Chondrocyte (in vitro differentiated cells): ENCODE measurements around the gene WDR48. TPM values are rescaled to one million over a fixed set of nuclear protein-coding genes. Genes with fewer than 3 reads are reported as not detected.

Source experiments
- DNase-seq: peaks from one replicate; pipeline ENCODE4 v3.0.0; 2021; ENCODE audit warnings: mixed read lengths, low spot score
- H3K27ac Mint-ChIP-seq: one replicate; pipeline ENCODE4 v1.8.0; 2021; ENCODE audit warnings: mild to moderate bottlenecking, moderate library complexity, mixed read lengths; ENCODE audit not compliant: unreplicated experiment
- H3K27me3 Mint-ChIP-seq: 2 replicates; pipeline ENCODE4 v1.8.0; 2021; ENCODE audit warnings: low read depth, mixed read lengths
- H3K36me3 Mint-ChIP-seq: 2 replicates; pipeline ENCODE4 v1.8.0; 2021; ENCODE audit warnings: low read depth, mixed read lengths
- H3K4me1 Mint-ChIP-seq: 2 replicates; pipeline ENCODE4 v1.8.0; 2021; ENCODE audit warnings: low read depth, mild to moderate bottlenecking, mixed read lengths
- H3K4me3 Mint-ChIP-seq: one replicate; pipeline ENCODE4 v1.8.0; 2021; ENCODE audit warnings: mild to moderate bottlenecking, moderate library complexity, mixed read lengths; ENCODE audit not compliant: unreplicated experiment
- H3K9me3 Mint-ChIP-seq: 2 replicates; pipeline ENCODE4 v1.8.0; 2021; ENCODE audit warnings: low read depth, mixed read lengths
- CTCF ChIP-seq: fragments of 200-600 bp; sonication (generic); IDR thresholded peaks from 2 replicates; pipeline ENCODE4 v1.5.0; 2021; ENCODE audit warnings: antibody characterized with exemption, mild to moderate bottlenecking, moderate library complexity
- total RNA-seq: library from RNA; stranded (reverse); gene quantifications from 3 replicates; pipeline ENCODE4 v1.2.1, GENCODE V29; 2021

WDR48 gene
- total RNA-seq, 1 donor from 2014 or later: 31.8 TPM

- no peak overlapping the region for H3K4me3 Mint-ChIP-seq
- H3K27me3 Mint-ChIP-seq: peaks cover 27% of the 10 kb centered on the region
- no peaks in the 10 kb centered on the region for H3K9me3 Mint-ChIP-seq
- DNase-seq: no peak
- no peaks in the 10 kb centered on the region for H3K4me1 Mint-ChIP-seq
- no peak for TF ChIP-seq CTCF
- H3K27ac Mint-ChIP-seq: no peak overlapping the region
- no peaks in the 10 kb centered on the region for H3K36me3 Mint-ChIP-seq
Measured at GRCh38 chr3:39015418-39015817, 36.4 kb upstream of the WDR48 start.

GRCh38 chr3:39019299-39019698 lies 32.5 kb upstream of the WDR48 start:
- Mint-ChIP-seq H3K36me3 (no peaks in the 10 kb centered on the region), H3K4me1 (no peaks in the 10 kb centered on the region), H3K27ac (no peak overlapping the region), H3K27me3 (peaks cover 34% of the 10 kb centered on the region), H3K9me3 (no peaks in the 10 kb centered on the region), H3K4me3 (no peak overlapping the region)
- DNase-seq: no peak
- no peak for TF ChIP-seq CTCF

- Mint-ChIP-seq H3K27me3 (peaks cover 35% of the 10 kb centered on the region), H3K27ac (no peak overlapping the region), H3K4me1 (no peaks in the 10 kb centered on the region), H3K36me3 (no peaks in the 10 kb centered on the region), H3K9me3 (no peaks in the 10 kb centered on the region), H3K4me3 (no peak overlapping the region)
- no peak for DNase-seq
- no peak for TF ChIP-seq CTCF
Measured at GRCh38 chr3:39021029-39021428, 30.8 kb upstream of the WDR48 start.

GRCh38 chr3:39021465-39022285 lies 30.1 kb upstream of the WDR48 start:
- Mint-ChIP-seq H3K27ac (no peak overlapping the region), H3K27me3 (peaks cover 37% of the 10 kb centered on the region), H3K4me1 (no peaks in the 10 kb centered on the region), H3K4me3 (no peak overlapping the region), H3K36me3 (no peaks in the 10 kb centered on the region), H3K9me3 (no peaks in the 10 kb centered on the region)
- TF ChIP-seq CTCF: no peak
- DNase-seq: no peak

GRCh38 chr3:39022286-39022630 lies 29.6 kb upstream of the WDR48 start:
- Mint-ChIP-seq H3K36me3 (no peaks in the 10 kb centered on the region), H3K27ac (no peak overlapping the region), H3K4me3 (no peak overlapping the region), H3K27me3 (peaks cover 34% of the 10 kb centered on the region), H3K9me3 (no peaks in the 10 kb centered on the region), H3K4me1 (no peaks in the 10 kb centered on the region)
- no peak for DNase-seq
- no peak for TF ChIP-seq CTCF
